GM12873 (cell line): ENCODE results near the gene MMP28.

ENCODE experiments used
- TF ChIP-seq, protein P1 (sequence below): IDR thresholded peaks from 2 replicates; pipeline ENCODE4 v1.5.1; 2012; ENCODE audit warnings: low read depth, mild to moderate bottlenecking, moderate library complexity, low read length, control low read depth; ENCODE audit not compliant: insufficient read depth; ENCODE audit errors: missing control alignments

The MMP28 gene

DNA sequence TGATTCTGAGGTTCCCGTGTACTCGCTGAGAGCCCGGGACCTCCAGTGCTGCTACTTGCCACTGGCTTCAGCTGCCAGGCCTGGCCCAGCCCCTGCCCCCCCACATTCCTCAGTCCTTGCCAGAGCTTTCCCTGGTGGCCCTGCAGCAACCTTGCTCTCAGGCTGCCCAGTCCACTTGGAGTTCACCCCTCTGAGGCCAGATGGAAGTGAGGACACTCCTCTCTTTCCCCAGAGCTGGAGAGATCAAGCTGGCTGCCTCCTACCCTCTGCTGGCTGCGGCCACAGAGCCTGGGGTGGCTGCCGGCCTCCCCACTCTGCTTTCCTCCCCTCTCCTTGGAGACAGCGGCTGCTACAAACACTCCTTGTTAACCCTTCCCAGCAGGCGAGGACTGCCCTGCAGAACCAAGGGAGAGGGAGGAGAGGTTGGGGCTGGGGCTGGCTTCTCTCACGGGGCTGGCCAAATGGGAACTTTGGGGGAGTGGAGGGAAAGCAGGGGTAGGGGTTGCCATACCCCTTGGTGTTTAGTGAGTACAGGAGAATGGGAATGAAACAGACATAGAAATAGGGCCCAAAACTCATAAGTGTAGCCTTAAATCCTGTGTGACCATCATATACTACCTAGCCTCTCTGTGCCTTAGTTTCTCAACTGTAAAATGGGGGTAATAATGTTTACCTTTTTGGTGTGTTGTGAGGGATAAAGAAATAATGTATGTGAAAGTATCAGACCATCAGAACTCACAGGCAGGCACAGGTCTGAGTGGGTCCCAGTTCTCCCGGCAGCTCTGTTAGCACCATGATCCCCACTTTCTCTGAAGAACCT lies 42.3 kb downstream of the MMP28 start, which contains the start of gene GAS2L2:
GAS2L2 (minus strand) TSS at position 295 of the 820 bp plus-strand sequence. CDS start 389 bp downstream, outside the sequence.
- TF ChIP-seq, protein P1, sequence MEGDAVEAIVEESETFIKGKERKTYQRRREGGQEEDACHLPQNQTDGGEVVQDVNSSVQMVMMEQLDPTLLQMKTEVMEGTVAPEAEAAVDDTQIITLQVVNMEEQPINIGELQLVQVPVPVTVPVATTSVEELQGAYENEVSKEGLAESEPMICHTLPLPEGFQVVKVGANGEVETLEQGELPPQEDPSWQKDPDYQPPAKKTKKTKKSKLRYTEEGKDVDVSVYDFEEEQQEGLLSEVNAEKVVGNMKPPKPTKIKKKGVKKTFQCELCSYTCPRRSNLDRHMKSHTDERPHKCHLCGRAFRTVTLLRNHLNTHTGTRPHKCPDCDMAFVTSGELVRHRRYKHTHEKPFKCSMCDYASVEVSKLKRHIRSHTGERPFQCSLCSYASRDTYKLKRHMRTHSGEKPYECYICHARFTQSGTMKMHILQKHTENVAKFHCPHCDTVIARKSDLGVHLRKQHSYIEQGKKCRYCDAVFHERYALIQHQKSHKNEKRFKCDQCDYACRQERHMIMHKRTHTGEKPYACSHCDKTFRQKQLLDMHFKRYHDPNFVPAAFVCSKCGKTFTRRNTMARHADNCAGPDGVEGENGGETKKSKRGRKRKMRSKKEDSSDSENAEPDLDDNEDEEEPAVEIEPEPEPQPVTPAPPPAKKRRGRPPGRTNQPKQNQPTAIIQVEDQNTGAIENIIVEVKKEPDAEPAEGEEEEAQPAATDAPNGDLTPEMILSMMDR: no peak

DNA sequence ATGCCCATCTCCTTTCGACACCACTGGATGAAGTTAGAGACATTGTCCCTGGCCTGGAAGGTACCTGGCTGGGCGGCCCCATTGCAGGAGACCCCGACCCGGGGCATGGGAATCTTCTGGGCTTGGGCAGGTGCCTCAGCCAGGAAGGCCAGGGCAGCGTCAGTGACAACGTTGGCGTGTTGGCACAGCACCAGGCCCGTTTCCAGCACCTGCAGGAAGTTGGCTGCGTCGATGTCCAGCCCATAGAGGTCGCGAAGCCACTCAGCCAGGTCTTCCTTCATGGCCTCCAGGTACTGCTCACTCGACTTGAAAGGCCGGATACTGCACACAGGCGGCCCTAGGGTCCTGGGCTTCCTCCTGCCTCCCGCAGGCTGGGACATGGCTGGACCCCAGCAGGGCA lies 43.0 kb downstream of the MMP28 start:
- TF ChIP-seq, protein P1: no peak

DNA sequence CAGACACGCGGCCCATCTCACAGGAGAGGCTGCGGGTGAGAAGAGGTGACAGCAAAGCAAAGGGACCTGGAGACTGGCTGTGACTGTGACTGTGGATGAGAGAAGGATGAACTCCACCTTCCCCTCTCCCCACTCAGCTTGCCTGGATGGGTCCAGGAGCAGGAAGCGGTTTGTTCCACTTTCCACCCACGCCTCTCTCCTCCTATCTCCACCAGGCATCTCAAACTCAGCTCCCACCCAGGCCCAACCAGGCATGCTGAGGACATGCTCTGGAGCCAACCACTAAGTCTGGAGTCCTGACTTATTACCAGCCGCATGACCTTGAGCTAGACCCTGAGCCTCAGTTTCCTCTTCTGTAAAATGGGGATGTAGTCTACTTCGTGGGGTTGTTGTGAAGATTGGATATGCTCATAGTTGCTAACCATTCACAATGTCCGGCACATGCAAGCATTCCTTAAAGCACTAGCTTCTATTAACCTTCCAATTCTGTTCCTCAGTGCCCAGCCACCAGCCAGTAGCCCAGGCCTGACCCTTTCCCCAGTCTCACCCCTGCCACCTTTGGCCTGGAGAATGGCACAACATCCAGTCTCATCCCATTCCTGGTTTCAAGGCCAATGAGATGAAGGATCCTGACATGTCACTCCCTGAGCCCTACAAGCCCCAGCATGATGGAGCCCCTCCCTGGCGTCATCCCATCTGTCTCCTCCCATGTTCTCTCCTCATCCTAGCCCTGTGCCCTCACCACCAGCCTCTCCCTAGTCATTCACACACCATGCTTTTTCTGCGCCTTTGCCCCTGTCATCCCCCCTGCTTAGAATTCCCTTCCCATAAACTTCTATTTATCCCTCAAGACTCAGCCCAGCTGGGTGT lies 44.7 kb downstream of the MMP28 start:
- TF ChIP-seq, protein P1: no peak

DNA sequence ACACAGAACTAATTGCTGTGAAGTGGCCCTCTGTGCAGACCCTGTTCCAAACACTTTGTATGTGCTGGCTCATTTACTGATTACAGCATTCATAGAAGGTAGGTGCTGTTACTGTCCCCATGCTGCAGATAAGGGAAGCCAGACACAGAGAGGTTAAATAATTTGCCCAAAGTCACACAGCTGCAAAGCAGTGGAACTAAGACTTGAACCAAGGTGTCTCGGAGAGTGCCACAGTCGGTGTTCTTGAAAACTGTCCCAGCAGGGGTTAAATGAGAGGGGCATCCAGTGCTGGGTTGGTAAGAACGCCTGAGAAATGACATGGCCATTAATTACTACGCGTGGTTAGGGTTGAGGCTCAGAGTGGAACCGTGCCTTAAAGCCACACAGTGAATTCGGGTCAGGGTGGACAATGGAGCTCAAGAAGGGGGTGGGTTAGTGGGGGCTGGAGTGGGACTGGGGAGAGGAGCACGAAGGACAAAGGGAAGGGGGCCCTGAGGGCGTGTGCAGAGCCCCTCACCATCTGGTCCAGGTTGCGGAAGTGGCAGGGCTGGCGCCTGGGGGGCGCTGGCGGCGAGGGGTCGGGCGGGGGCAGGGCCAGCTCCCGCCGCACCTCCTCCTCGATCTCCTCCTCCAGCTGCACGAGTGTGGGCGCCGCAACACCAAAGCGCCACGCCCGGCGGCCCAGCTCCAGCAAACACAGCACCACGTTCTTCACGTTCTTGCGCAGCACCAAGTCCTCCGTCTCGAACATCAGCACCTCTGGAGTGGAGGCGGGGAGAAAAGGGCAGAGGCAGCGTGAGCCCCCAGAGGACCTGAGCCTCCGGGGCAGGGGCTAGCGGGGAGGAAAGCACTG lies 45.7 kb downstream of the MMP28 start:
- TF ChIP-seq, protein P1: no peak

DNA sequence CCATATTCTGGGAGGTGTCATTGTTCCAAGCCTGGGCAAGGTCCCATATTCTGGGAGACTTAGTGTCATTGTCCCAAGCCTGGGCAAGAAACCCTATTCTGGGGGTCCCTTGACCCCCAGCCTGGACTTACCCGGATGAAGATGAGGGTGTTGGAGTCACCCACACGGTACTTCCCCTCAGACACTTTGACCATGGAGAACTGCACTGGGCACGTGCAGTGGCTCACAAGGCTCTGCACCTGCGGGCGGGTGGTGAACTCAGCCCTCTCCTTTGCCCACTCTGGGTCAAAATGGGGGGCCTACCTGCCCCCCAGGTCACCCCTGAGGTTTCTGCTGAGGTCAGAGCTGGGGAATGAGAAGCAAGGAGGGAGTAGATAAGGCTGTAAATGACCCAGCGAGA lies 46.5 kb downstream of the MMP28 start:
- TF ChIP-seq, protein P1: no peak

DNA sequence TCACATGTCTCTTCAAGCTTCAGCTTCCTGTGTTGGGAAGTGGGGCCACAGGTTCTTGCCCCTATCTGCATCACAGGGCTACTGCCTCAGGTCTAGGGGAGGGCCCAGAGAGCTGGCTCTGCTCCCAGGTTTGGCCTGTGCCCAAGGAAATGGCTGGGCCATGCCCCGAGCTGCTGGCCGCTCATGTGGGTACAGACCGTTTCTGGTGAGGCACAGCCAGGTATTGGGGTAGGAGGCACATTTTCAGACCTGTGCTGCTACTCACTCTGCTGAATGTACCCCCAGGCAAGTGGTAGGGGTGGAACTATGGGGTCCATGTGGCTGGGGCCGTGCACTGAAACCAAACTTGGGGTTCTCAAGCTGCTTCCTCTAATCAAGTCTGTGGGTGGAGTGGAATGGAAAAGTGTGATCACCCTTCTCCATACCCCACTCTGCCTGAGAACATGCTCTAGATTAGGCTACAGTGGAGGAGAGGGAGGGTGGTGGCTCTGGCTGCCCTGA lies 47.0 kb downstream of the MMP28 start:
- TF ChIP-seq, protein P1: no peak
